H9 (cell line): Measurements from ENCODE around the gene SYT3. TPM values are rescaled to one million over a fixed set of nuclear protein-coding genes. Genes with fewer than 3 reads are reported as not detected.

Experiments
- DNase-seq: peaks from one replicate; pipeline ENCODE4 v3.0.0-alpha.2; 2017
- H2AFZ ChIP-seq: one replicate; pipeline ENCODE4 v1.6.1; 2013; ENCODE audit warnings: mild to moderate bottlenecking, low read length, control low read depth, moderate library complexity
- H2AK5ac ChIP-seq: 2 replicates; pipeline ENCODE4 v1.6.1; 2013; ENCODE audit warnings: low read length, control low read depth, mixed read lengths; ENCODE audit not compliant: insufficient read length
- H2BK120ac ChIP-seq: one replicate; pipeline ENCODE4 v1.6.1; 2013; ENCODE audit warnings: low read depth, mild to moderate bottlenecking, low read length, control low read depth, inconsistent platforms; ENCODE audit not compliant: poor library complexity, severe bottlenecking
- H2BK12ac ChIP-seq: 2 replicates; pipeline ENCODE4 v1.6.1; 2013; ENCODE audit warnings: low read length, control low read depth, mixed read lengths, low read depth; ENCODE audit not compliant: insufficient read length
- H2BK15ac ChIP-seq: 2 replicates; pipeline ENCODE4 v1.6.1; 2013; ENCODE audit warnings: low read depth, low read length, control low read depth
- H2BK20ac ChIP-seq: one replicate; pipeline ENCODE4 v1.6.1; 2013; ENCODE audit warnings: low read depth, mild to moderate bottlenecking, low read length, control low read depth, inconsistent platforms; ENCODE audit not compliant: poor library complexity, severe bottlenecking
- H2BK5ac ChIP-seq: 2 replicates; pipeline ENCODE4 v1.6.1; 2013; ENCODE audit warnings: low read length, control low read depth, mixed read lengths; ENCODE audit not compliant: insufficient read length
- H3K14ac ChIP-seq: 2 replicates; pipeline ENCODE4 v1.6.1; 2013; ENCODE audit warnings: low read length, control low read depth; ENCODE audit not compliant: insufficient read depth
- H3K18ac ChIP-seq: 2 replicates; pipeline ENCODE4 v1.6.1; 2013; ENCODE audit warnings: low read depth, mild to moderate bottlenecking, mixed read lengths, low read length, control low read depth; ENCODE audit not compliant: insufficient read length
- H3K23ac ChIP-seq: 2 replicates; pipeline ENCODE4 v1.6.1; 2013; ENCODE audit warnings: low read length, control low read depth, mixed read lengths, low read depth; ENCODE audit not compliant: insufficient read length
- H3K23me2 ChIP-seq: 2 replicates; pipeline ENCODE4 v1.6.1; 2013; ENCODE audit warnings: low read depth, mild to moderate bottlenecking, mixed read lengths, low read length, control low read depth; ENCODE audit not compliant: insufficient read length, poor library complexity, severe bottlenecking
- H3K27ac ChIP-seq: 2 replicates; pipeline ENCODE4 v1.5.1; 2013; ENCODE audit warnings: low read length, control low read depth, mixed read lengths, low read depth; ENCODE audit not compliant: insufficient read length
- H3K27me3 ChIP-seq: 2 replicates; pipeline ENCODE4 v1.6.1; 2013; ENCODE audit warnings: low read length, control low read depth, inconsistent platforms; ENCODE audit not compliant: insufficient read depth
- H3K4ac ChIP-seq: 2 replicates; pipeline ENCODE4 v1.6.1; 2013; ENCODE audit warnings: low read depth, mild to moderate bottlenecking, control low read depth, inconsistent platforms, low read length, moderate library complexity
- H3K4me1 ChIP-seq: 2 replicates; pipeline ENCODE4 v1.6.1; 2013; ENCODE audit warnings: low read length, control low read depth, inconsistent platforms; ENCODE audit not compliant: insufficient read depth
- H3K4me2 ChIP-seq: 2 replicates; pipeline ENCODE4 v1.6.1; 2013; ENCODE audit warnings: low read length, control low read depth, mixed read lengths; ENCODE audit not compliant: insufficient read length, insufficient read depth
- H3K56ac ChIP-seq: 2 replicates; pipeline ENCODE4 v1.6.1; 2013; ENCODE audit warnings: low read depth, mild to moderate bottlenecking, mixed read lengths, low read length, control low read depth; ENCODE audit not compliant: insufficient read length
- H3K79me1 ChIP-seq: 2 replicates; pipeline ENCODE4 v1.6.1; 2013; ENCODE audit warnings: low read depth, mild to moderate bottlenecking, moderate library complexity, low read length, control low read depth, inconsistent platforms; ENCODE audit not compliant: insufficient read depth, poor library complexity, severe bottlenecking
- H3K79me2 ChIP-seq: 2 replicates; pipeline ENCODE4 v1.6.1; 2013; ENCODE audit warnings: low read length, control low read depth, inconsistent platforms; ENCODE audit not compliant: insufficient read depth
- H3K9ac ChIP-seq: 2 replicates; pipeline ENCODE4 v1.6.1; 2013; ENCODE audit warnings: low read length, control low read depth, mixed read lengths; ENCODE audit not compliant: insufficient read length; ENCODE audit errors: extremely low read depth
- H3K9me3 ChIP-seq: one replicate; pipeline ENCODE4 v1.6.1; 2013; ENCODE audit warnings: low read depth, low read length, inconsistent platforms; ENCODE audit not compliant: control insufficient read depth
- H3T11ph ChIP-seq: one replicate; pipeline ENCODE4 v1.6.1; 2013; ENCODE audit warnings: mild to moderate bottlenecking, low read length, control low read depth, inconsistent platforms
- H4K20me1 ChIP-seq: one replicate; pipeline ENCODE4 v1.6.1; 2013; ENCODE audit not compliant: control insufficient read depth, insufficient read length, insufficient read depth
- H4K5ac ChIP-seq: 2 replicates; pipeline ENCODE4 v1.6.1; 2013; ENCODE audit warnings: low read depth, mild to moderate bottlenecking, mixed read lengths, low read length, control low read depth; ENCODE audit not compliant: insufficient read length
- H4K8ac ChIP-seq: replicated peaks from 2 replicates; pipeline ENCODE4 v1.6.1; 2013; ENCODE audit warnings: low read length, control low read depth, mixed read lengths, low read depth; ENCODE audit not compliant: insufficient read length
- H4K91ac ChIP-seq: 2 replicates; pipeline ENCODE4 v1.6.1; 2013; ENCODE audit warnings: low read depth, mild to moderate bottlenecking, moderate library complexity, mixed read lengths, low read length, control low read depth; ENCODE audit not compliant: insufficient read length
- H3K27ac Mint-ChIP-seq, 3 experiments: 2 replicates in 2 of 3; 3 replicates in 1 of 3; pipeline ENCODE4 v1.8.0; 2020 to 2021; ENCODE audit warnings: mixed read lengths in 3 of 3, mild to moderate bottlenecking in 1 of 3, moderate library complexity in 1 of 3
- H3K27me3 Mint-ChIP-seq: 2 replicates; pipeline ENCODE4 v1.8.0; 2021; ENCODE audit warnings: low read depth, mild to moderate bottlenecking, moderate library complexity, mixed read lengths
- H3K36me3 Mint-ChIP-seq, 3 experiments: 2 replicates in 2 of 3; 3 replicates in 1 of 3; pipeline ENCODE4 v1.8.0; 2020 to 2021; ENCODE audit warnings: low read depth in 3 of 3, mixed read lengths in 3 of 3; ENCODE audit not compliant: insufficient read depth in 1 of 3
- H3K4me1 Mint-ChIP-seq, 2 experiments: 2 replicates each; pipeline ENCODE4 v1.8.0; 2020; ENCODE audit warnings: mixed read lengths in 2 of 2
- H3K4me3 Mint-ChIP-seq, 2 experiments: 2 replicates in 1 of 2; 3 replicates in 1 of 2; pipeline ENCODE4 v1.8.0; 2020 to 2021; ENCODE audit warnings: mild to moderate bottlenecking in 2 of 2, mixed read lengths in 2 of 2, moderate library complexity in 1 of 2
- H3K9me3 Mint-ChIP-seq, 2 experiments: 2 replicates in 1 of 2; 3 replicates in 1 of 2; pipeline ENCODE4 v1.8.0; 2020; ENCODE audit warnings: mild to moderate bottlenecking in 2 of 2, mixed read lengths in 2 of 2, moderate library complexity in 1 of 2
- WGBS: extraction: QIAGEN DNeasy Blood & Tissue Kit; methylation state at CpG from one replicate; pipeline ENCODE4 v1.1.7; 2013; ENCODE audit warnings: missing lambda C conversion rate, low lambda C conversion rate, mixed read lengths; ENCODE audit not compliant: insufficient read length; ENCODE audit errors: extremely low coverage; 5-methylcytosine and 5-hydroxymethylcytosine counted together
- total RNA-seq: library from RNA; stranded (reverse); gene quantifications from 2 replicates; pipeline ENCODE4 v1.2.1, GENCODE V29; 2021
- TF ChIP-seq, protein P1 (sequence below): fragments of 200-600 bp; sonication (generic); conservative IDR thresholded peaks from 3 replicates; pipeline ENCODE4 v1.8.0; 2021; ENCODE audit warnings: antibody characterized with exemption, mild to moderate bottlenecking

Gene SYT3
- total RNA-seq, 1 experiment from 2014 or later: 3.1 TPM

DNA sequence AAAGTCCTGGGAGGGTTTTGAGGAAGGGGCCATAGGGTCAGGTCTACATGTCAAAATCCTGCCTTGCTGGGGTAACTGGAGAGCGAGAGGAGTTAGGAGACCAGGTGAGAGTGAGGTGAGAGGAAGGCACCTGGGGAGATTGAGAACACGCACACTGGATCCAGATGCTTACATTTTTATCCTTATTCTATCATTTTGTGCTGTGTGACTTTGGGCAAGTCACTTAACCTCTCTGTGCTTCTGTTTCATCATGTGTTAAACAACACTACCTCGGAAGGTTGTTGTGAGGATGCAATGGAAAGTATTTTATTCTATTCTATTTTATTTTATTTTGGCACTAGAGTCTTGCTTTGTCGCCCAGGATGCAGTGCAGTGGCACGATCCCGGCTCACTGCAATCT, 13.0 kb upstream of the SYT3 start:
- no peaks in the 10 kb centered on the region for H3K79me1 ChIP-seq
- WGBS: no CpG with 5 or more reads among the region's 6 CpGs
- H3K27ac ChIP-seq: no peak overlapping the region
- no peak overlapping the region for H4K91ac ChIP-seq
- no peak overlapping the region for H2BK15ac ChIP-seq
- H4K20me1 ChIP-seq: no peaks in the 10 kb centered on the region
- H3K4ac ChIP-seq: no peak overlapping the region
- H3K56ac ChIP-seq: no peak overlapping the region
- no peak overlapping the region for H3K9ac ChIP-seq
- no peak overlapping the region for H3K4me2 ChIP-seq
- H4K8ac ChIP-seq: no peak overlapping the region
- TF ChIP-seq, protein P1, sequence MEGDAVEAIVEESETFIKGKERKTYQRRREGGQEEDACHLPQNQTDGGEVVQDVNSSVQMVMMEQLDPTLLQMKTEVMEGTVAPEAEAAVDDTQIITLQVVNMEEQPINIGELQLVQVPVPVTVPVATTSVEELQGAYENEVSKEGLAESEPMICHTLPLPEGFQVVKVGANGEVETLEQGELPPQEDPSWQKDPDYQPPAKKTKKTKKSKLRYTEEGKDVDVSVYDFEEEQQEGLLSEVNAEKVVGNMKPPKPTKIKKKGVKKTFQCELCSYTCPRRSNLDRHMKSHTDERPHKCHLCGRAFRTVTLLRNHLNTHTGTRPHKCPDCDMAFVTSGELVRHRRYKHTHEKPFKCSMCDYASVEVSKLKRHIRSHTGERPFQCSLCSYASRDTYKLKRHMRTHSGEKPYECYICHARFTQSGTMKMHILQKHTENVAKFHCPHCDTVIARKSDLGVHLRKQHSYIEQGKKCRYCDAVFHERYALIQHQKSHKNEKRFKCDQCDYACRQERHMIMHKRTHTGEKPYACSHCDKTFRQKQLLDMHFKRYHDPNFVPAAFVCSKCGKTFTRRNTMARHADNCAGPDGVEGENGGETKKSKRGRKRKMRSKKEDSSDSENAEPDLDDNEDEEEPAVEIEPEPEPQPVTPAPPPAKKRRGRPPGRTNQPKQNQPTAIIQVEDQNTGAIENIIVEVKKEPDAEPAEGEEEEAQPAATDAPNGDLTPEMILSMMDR: no peak
- H3T11ph ChIP-seq: no peak overlapping the region
- H3K27me3 ChIP-seq: no peaks in the 10 kb centered on the region
- H3K4me1 ChIP-seq: peaks cover 4% of the 10 kb centered on the region; the same call in 1 of the 2 replicates
- DNase-seq: no peak
- Mint-ChIP-seq H3K27ac (no peak overlapping the region), H3K36me3 (no peaks in the 10 kb centered on the region; a peak in 1 of 7 replicates), H3K27me3 (peaks cover 47% of the 10 kb centered on the region), H3K9me3 (peaks cover 5 to 9% of the 10 kb centered on the region in 2 experiments; a peak in 4 of 5 replicates), H3K4me1 (peaks cover 18 to 42% of the 10 kb centered on the region in 2 experiments), H3K4me3 (no peak overlapping the region; a peak in 1 of 5 replicates)
- H2AK5ac ChIP-seq: no peak overlapping the region
- no peak overlapping the region for H2BK5ac ChIP-seq
- H3K14ac ChIP-seq: no peak overlapping the region
- H3K23me2 ChIP-seq: peaks cover 3% of the 10 kb centered on the region
- H3K18ac ChIP-seq: no peak overlapping the region
- H4K5ac ChIP-seq: no peak overlapping the region
- no peak overlapping the region for H2AFZ ChIP-seq
- no peak overlapping the region for H3K23ac ChIP-seq
- H3K79me2 ChIP-seq: no peaks in the 10 kb centered on the region
- H2BK12ac ChIP-seq: no peak overlapping the region
- no peak overlapping the region for H2BK120ac ChIP-seq
- H2BK20ac ChIP-seq: no peak overlapping the region
- no peaks in the 10 kb centered on the region for H3K9me3 ChIP-seq
